HepG2 (cell line): ENCODE measurements around the gene CC2D1A. TPM values are rescaled to one million over a fixed set of nuclear protein-coding genes. Genes with fewer than 3 reads are reported as not detected.

Experiments
- ASH2L ChIP-seq: fragments of 300-600, 200-600 bp; sonication (generic); IDR thresholded peaks from 2 replicates; pipeline ENCODE4 v1.7.0; 2017; ENCODE audit warnings: low read depth, mild to moderate bottlenecking, moderate library complexity, mixed read lengths, low read length; ENCODE audit not compliant: insufficient read length
- CREM ChIP-seq, 2 experiments: sonication (generic) in 1 of 2; formaldehyde crosslinking in 1 of 2; IDR thresholded peaks; 2 replicates each; pipeline versions ENCODE4 v1.4.0 to v1.6.1; 2016 to 2020; ENCODE audit warnings: antibody characterized with exemption in 1 of 2, mild to moderate bottlenecking in 1 of 2, missing genetic modification reagents in 1 of 2
- EZH2 ChIP-seq: conservative IDR thresholded peaks from 2 replicates; pipeline ENCODE4 v1.6.1; 2012; ENCODE audit warnings: mild to moderate bottlenecking, low read depth, low read length, moderate library complexity
- HIC2 ChIP-seq: sonication (generic); formaldehyde crosslinking; IDR thresholded peaks from 2 replicates; pipeline ENCODE4 v1.9.0; 2022; ENCODE audit warnings: low read depth, missing genetic modification reagents
- MAF1 ChIP-seq: sonication (generic); formaldehyde crosslinking; IDR thresholded peaks from 2 replicates; pipeline ENCODE4 v1.5.0; 2020; ENCODE audit warnings: missing genetic modification reagents, borderline replicate concordance
- MIER2 ChIP-seq: IDR thresholded peaks from 2 replicates; pipeline ENCODE4 v1.6.1; 2016; ENCODE audit warnings: missing biosample characterization, missing genetic modification reagents
- NRL ChIP-seq: sonication (generic); formaldehyde crosslinking; IDR thresholded peaks from 2 replicates; pipeline ENCODE4 v1.5.0; 2020; ENCODE audit warnings: missing genetic modification reagents, mild to moderate bottlenecking, moderate library complexity, borderline replicate concordance
- RNF2 ChIP-seq: fragments of 450-650 bp; conservative IDR thresholded peaks from 2 replicates; pipeline ENCODE4 v1.6.1; 2016; ENCODE audit warnings: low read depth
- SMARCE1 ChIP-seq: fragments of 450-650 bp; IDR thresholded peaks from 2 replicates; pipeline ENCODE4 v1.6.1; 2017; ENCODE audit warnings: borderline replicate concordance
- SRSF1 ChIP-seq: fragments of 200-400 bp; formaldehyde crosslinking; optimal IDR thresholded peaks from 2 replicates; pipeline ENCODE3; 2017; ENCODE audit warnings: mild to moderate bottlenecking, low read depth, low read length, moderate library complexity
- TIGD3 ChIP-seq: sonication (generic); formaldehyde crosslinking; IDR thresholded peaks from 2 replicates; pipeline ENCODE4 v1.5.1; 2020; ENCODE audit warnings: mild to moderate bottlenecking, missing genetic modification reagents, borderline replicate concordance
- ZKSCAN1 ChIP-seq: fragments of 150-350 bp; IDR thresholded peaks from 2 replicates; pipeline ENCODE4 v1.6.1; 2014; ENCODE audit warnings: low read length
- ZNF678 ChIP-seq: sonication (generic); formaldehyde crosslinking; IDR thresholded peaks from 2 replicates; pipeline ENCODE4 v1.4.0; 2020; ENCODE audit warnings: mild to moderate bottlenecking, missing genetic modification reagents
- ZSCAN31 ChIP-seq: sonication (generic); formaldehyde crosslinking; IDR thresholded peaks from 2 replicates; pipeline ENCODE4 v1.5.0; 2020; ENCODE audit warnings: low read depth, mild to moderate bottlenecking, missing genetic modification reagents
- polyA plus RNA-seq, 8 experiments: library from polyadenylated mRNA; depleted of rRNA in 3 of 8; stranded (reverse) in 7 of 8; unstranded in 1 of 8; fragments of >200 nt; fragmentation: Illumina TruSeq in 4 of 8; extraction: Trizol in 4 of 8; gene quantifications; 2 replicates each; pipeline versions ENCODE4 v1.2.1 to v1.2.3, GENCODE V29; 2011 to 2016; ENCODE audit warnings: low read depth in 4 of 8, missing spikeins in 1 of 8, mixed read lengths in 1 of 8; ENCODE audit not compliant: insufficient read depth in 1 of 8
- total RNA-seq, 5 experiments: library from RNA; depleted of rRNA; stranded (reverse); fragments of >200 nt; fragmentation: Illumina TruSeq; extraction: Trizol; gene quantifications; 2 replicates each; pipeline ENCODE4 v1.2.3, GENCODE V29; 2016; ENCODE audit warnings: low read depth in 1 of 5
- TF ChIP-seq, protein P1 (sequence below): sonication (generic); formaldehyde crosslinking; IDR thresholded peaks from 2 replicates; pipeline ENCODE4 v1.9.0; 2021; ENCODE audit warnings: missing genetic modification reagents, borderline replicate concordance
- TF ChIP-seq, protein P2 (sequence below): sonication (generic); formaldehyde crosslinking; IDR thresholded peaks from 2 replicates; pipeline ENCODE4 v1.4.0; 2020; ENCODE audit warnings: missing genetic modification reagents, low read depth, mild to moderate bottlenecking, borderline replicate concordance
- TF ChIP-seq, protein P3 (sequence below): sonication (generic); formaldehyde crosslinking; IDR thresholded peaks from 2 replicates; pipeline ENCODE4 v1.4.0; 2020; ENCODE audit warnings: missing genetic modification reagents, borderline replicate concordance

Gene CC2D1A
- total and polyA plus RNA-seq, 2 of the 13 experiments (the other 11 are each of a cell fraction or from before 2014, with no cell fraction given): 9.7 to 11.5 TPM

DNA sequence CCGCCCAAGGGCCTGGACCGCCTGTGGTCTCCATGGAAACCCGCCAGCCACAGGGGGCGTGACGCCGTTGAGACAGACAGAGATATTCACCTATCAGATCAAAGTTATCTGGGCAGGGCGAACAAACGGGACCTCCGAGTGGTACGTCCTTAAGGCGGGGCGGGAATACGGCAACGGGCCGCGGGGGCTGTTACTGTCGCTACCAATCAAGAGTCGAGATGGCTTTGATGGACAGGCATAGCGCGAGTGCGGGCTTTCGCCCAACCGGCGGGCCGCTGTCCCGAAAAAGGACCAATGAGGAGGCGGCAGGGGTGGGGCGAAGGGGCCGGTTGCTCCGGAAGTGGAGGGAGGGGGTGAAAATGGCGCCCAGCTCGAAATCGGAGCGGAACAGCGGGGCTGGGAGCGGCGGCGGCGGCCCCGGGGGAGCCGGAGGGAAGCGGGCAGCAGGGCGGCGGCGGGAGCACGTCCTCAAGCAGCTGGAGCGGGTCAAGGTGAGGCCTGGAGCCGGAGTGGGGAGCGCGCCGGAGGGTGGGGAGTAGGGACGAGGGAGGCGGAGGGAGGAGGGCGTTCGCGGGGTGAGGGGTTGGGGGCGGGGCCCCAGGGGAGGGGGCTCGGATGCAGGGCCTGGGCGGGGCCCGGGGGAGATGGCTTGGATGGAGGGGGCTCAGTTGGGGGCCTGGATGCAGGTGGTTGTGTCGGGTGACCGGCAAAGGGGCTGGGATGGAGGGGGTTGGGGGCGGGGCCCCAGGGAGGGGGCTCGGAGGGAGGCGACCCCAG, 46.3 kb downstream of the CC2D1A start, which contains the start of gene DCAF15 (continued):
- peak; percentile 87 for TF ChIP-seq CREM (IDR thresholded peaks at IDR 0.05)
- no peak for TF ChIP-seq CREM (CRISPR knock-in tag; IDR thresholded peaks at IDR 0.05)
- TF ChIP-seq MAF1 (CRISPR knock-in tag): no peak
- no peak for TF ChIP-seq TIGD3
- no peak for TF ChIP-seq SRSF1
- TF ChIP-seq, protein P1, sequence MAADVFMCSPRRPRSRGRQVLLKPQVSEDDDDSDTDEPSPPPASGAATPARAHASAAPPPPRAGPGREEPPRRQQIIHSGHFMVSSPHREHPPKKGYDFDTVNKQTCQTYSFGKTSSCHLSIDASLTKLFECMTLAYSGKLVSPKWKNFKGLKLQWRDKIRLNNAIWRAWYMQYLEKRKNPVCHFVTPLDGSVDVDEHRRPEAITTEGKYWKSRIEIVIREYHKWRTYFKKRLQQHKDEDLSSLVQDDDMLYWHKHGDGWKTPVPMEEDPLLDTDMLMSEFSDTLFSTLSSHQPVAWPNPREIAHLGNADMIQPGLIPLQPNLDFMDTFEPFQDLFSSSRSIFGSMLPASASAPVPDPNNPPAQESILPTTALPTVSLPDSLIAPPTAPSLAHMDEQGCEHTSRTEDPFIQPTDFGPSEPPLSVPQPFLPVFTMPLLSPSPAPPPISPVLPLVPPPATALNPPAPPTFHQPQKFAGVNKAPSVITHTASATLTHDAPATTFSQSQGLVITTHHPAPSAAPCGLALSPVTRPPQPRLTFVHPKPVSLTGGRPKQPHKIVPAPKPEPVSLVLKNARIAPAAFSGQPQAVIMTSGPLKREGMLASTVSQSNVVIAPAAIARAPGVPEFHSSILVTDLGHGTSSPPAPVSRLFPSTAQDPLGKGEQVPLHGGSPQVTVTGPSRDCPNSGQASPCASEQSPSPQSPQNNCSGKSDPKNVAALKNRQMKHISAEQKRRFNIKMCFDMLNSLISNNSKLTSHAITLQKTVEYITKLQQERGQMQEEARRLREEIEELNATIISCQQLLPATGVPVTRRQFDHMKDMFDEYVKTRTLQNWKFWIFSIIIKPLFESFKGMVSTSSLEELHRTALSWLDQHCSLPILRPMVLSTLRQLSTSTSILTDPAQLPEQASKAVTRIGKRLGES (CRISPR knock-in tag): no peak
- no peak for TF ChIP-seq NRL
- TF ChIP-seq ZNF678: no peak
- TF ChIP-seq ZKSCAN1: no peak
- no peak for TF ChIP-seq ZSCAN31 (CRISPR knock-in tag)
- TF ChIP-seq RNF2: no peak
- no peak for TF ChIP-seq MIER2 (CRISPR knock-in tag)
- TF ChIP-seq ASH2L: peak; percentile 46
- TF ChIP-seq, protein P2, sequence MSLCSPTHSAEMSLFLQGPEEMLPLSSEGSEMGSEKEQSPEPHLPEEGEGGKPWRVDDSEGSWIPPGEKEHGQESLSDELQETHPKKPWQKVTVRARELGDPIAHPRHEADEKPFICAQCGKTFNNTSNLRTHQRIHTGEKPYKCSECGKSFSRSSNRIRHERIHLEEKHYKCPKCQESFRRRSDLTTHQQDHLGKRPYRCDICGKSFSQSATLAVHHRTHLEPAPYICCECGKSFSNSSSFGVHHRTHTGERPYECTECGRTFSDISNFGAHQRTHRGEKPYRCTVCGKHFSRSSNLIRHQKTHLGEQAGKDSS: no peak
- TF ChIP-seq, protein P3, sequence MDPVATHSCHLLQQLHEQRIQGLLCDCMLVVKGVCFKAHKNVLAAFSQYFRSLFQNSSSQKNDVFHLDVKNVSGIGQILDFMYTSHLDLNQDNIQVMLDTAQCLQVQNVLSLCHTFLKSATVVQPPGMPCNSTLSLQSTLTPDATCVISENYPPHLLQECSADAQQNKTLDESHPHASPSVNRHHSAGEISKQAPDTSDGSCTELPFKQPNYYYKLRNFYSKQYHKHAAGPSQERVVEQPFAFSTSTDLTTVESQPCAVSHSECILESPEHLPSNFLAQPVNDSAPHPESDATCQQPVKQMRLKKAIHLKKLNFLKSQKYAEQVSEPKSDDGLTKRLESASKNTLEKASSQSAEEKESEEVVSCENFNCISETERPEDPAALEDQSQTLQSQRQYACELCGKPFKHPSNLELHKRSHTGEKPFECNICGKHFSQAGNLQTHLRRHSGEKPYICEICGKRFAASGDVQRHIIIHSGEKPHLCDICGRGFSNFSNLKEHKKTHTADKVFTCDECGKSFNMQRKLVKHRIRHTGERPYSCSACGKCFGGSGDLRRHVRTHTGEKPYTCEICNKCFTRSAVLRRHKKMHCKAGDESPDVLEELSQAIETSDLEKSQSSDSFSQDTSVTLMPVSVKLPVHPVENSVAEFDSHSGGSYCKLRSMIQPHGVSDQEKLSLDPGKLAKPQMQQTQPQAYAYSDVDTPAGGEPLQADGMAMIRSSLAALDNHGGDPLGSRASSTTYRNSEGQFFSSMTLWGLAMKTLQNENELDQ (CRISPR knock-in tag): no peak
- TF ChIP-seq SMARCE1: no peak
- TF ChIP-seq EZH2: no peak
- no peak for TF ChIP-seq HIC2 (CRISPR knock-in tag)
